Trophoblast cell (in vitro differentiated cells and primary cell): Measurements from ENCODE around the gene TTC39A.

Experiments used
- DNase-seq, 2 donors: peaks; one replicate each; pipeline ENCODE4 v3.0.0-alpha.2; 2016
- H2AFZ ChIP-seq: 2 replicates; pipeline ENCODE4 v1.6.1; 2013; ENCODE audit warnings: low read length, moderate library complexity, mild to moderate bottlenecking; ENCODE audit not compliant: insufficient read depth, poor library complexity
- H2AK5ac ChIP-seq: 2 replicates; pipeline ENCODE4 v1.6.1; 2013; ENCODE audit warnings: mild to moderate bottlenecking, low read length
- H2BK120ac ChIP-seq: 2 replicates; pipeline ENCODE4 v1.6.1; 2013; ENCODE audit warnings: low read length, mild to moderate bottlenecking, moderate library complexity; ENCODE audit not compliant: insufficient read depth, poor library complexity
- H2BK12ac ChIP-seq: 2 replicates; pipeline ENCODE4 v1.6.1; 2013; ENCODE audit warnings: mild to moderate bottlenecking, low read length, moderate library complexity
- H2BK5ac ChIP-seq: 2 replicates; pipeline ENCODE4 v1.6.1; 2013; ENCODE audit warnings: low read length, low read depth, moderate library complexity, mild to moderate bottlenecking; ENCODE audit not compliant: poor library complexity
- H3K14ac ChIP-seq: 2 replicates; pipeline ENCODE4 v1.6.1; 2013; ENCODE audit warnings: mild to moderate bottlenecking, low read length
- H3K18ac ChIP-seq: 2 replicates; pipeline ENCODE4 v1.6.1; 2013; ENCODE audit warnings: mild to moderate bottlenecking, low read length
- H3K23ac ChIP-seq: 2 replicates; pipeline ENCODE4 v1.6.1; 2013; ENCODE audit warnings: low read length
- H3K27ac ChIP-seq: 2 replicates; pipeline ENCODE4 v1.5.1; 2013; ENCODE audit warnings: low read depth, mild to moderate bottlenecking, inconsistent platforms, low read length, moderate library complexity
- H3K27me3 ChIP-seq: 2 replicates; pipeline ENCODE4 v1.6.1; 2013; ENCODE audit warnings: inconsistent platforms, mild to moderate bottlenecking, low read length, moderate library complexity; ENCODE audit not compliant: insufficient read depth
- H3K36me3 ChIP-seq, 2 experiments: 1 replicate in 1 of 2; 2 replicates in 1 of 2; pipeline ENCODE4 v1.6.1; 2013; ENCODE audit warnings: low read length in 2 of 2, mild to moderate bottlenecking in 2 of 2, moderate library complexity in 1 of 2; ENCODE audit not compliant: insufficient read depth in 2 of 2, control insufficient read depth in 1 of 2
- H3K4ac ChIP-seq: 2 replicates; pipeline ENCODE4 v1.6.1; 2013; ENCODE audit warnings: low read depth, mild to moderate bottlenecking, low read length, moderate library complexity
- H3K4me1 ChIP-seq, 2 experiments: 1 replicate in 1 of 2; 2 replicates in 1 of 2; pipeline ENCODE4 v1.6.1; 2013; ENCODE audit warnings: low read length in 2 of 2, mild to moderate bottlenecking in 2 of 2, moderate library complexity in 1 of 2; ENCODE audit not compliant: insufficient read depth in 2 of 2, control insufficient read depth in 1 of 2
- H3K4me2 ChIP-seq: 2 replicates; pipeline ENCODE4 v1.6.1; 2013; ENCODE audit warnings: inconsistent platforms, mild to moderate bottlenecking, low read length, moderate library complexity
- H3K4me3 ChIP-seq: 2 replicates; pipeline ENCODE4 v1.5.1; 2013; ENCODE audit warnings: mild to moderate bottlenecking, low read depth, low read length, inconsistent platforms
- H3K79me1 ChIP-seq: one replicate; pipeline ENCODE4 v1.6.1; 2013; ENCODE audit warnings: low read length
- H3K79me2 ChIP-seq: 2 replicates; pipeline ENCODE4 v1.6.1; 2013; ENCODE audit warnings: low read length, mild to moderate bottlenecking; ENCODE audit not compliant: control insufficient read depth, insufficient read depth, poor library complexity
- H3K9ac ChIP-seq: 2 replicates; pipeline ENCODE4 v1.6.1; 2013; ENCODE audit warnings: mild to moderate bottlenecking, low read length
- H3K9me3 ChIP-seq: 2 replicates; pipeline ENCODE4 v1.6.1; 2013; ENCODE audit warnings: low read depth, mild to moderate bottlenecking, control low read depth, inconsistent platforms, low read length; ENCODE audit not compliant: insufficient read depth
- H4K12ac ChIP-seq: 2 replicates; pipeline ENCODE4 v1.6.1; 2013; ENCODE audit warnings: low read depth, mild to moderate bottlenecking, low read length, moderate library complexity
- H4K8ac ChIP-seq: 2 replicates; pipeline ENCODE4 v1.6.1; 2013; ENCODE audit warnings: low read depth, mild to moderate bottlenecking, low read length, moderate library complexity
- H4K91ac ChIP-seq: one replicate; pipeline ENCODE4 v1.6.1; 2013; ENCODE audit warnings: low read depth, mild to moderate bottlenecking, low read length, moderate library complexity
- WGBS: extraction: QIAGEN DNeasy Blood & Tissue Kit; methylation state at CpG from one replicate; pipeline ENCODE4 v1.1.7; 2013; ENCODE audit warnings: missing lambda C conversion rate; ENCODE audit not compliant: insufficient read length, insufficient coverage; ENCODE audit errors: extremely low coverage; 5-methylcytosine and 5-hydroxymethylcytosine counted together

The TTC39A gene

GRCh38 chr1:51369171-51369570 is 38.8 kb upstream of the TTC39A start:
- Histone ChIP-seq H4K8ac (no peak overlapping the region), H3K23ac (no peak overlapping the region), H3K9ac (no peak overlapping the region), H2BK120ac (no peak overlapping the region), H4K91ac (no peak overlapping the region), H3K79me1 (no peaks in the 10 kb centered on the region), H2BK5ac (no peak overlapping the region), H2AK5ac (no peak overlapping the region), H3K14ac (no peak overlapping the region), H3K4me2 (no peak overlapping the region), H3K4me3 (no peak overlapping the region), H2AFZ (no peak overlapping the region), H3K36me3 (peaks cover 11 to 19% of the 10 kb centered on the region in 2 experiments), H3K79me2 (no peaks in the 10 kb centered on the region), H3K27me3 (no peaks in the 10 kb centered on the region), H3K18ac (no peak overlapping the region), H3K9me3 (no peaks in the 10 kb centered on the region), H2BK12ac (no peak overlapping the region), H3K27ac (no peak overlapping the region), H4K12ac (no peak overlapping the region), H3K4ac (no peak overlapping the region), H3K4me1 (no peaks in the 10 kb centered on the region)
- no CpG with 5 or more reads among the region's 4 CpGs for WGBS
- peak; percentile 58 to 78 for DNase-seq

DNA sequence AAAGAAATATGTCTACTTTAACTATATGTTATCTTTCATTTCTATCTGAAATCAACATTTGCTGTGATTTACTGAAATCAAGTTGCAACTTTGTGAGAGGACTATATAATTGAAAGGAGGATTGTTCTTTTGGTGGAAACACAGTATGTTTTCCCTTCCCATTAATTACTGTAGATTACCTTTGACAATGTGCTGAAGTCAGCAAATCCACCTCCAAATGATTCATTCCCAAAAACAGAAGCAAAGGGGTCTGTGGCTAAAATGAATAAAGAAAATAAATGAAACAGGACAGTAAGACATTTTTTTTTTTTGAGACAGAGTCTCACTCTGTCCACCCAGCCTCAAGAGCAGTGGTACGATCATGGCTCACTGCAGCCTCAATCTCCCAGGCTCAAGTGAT is 35.4 kb upstream of the TTC39A start:
- Histone ChIP-seq H2AK5ac (no peak overlapping the region), H3K79me2 (no peaks in the 10 kb centered on the region), H4K8ac (no peak overlapping the region), H3K79me1 (no peaks in the 10 kb centered on the region), H2BK12ac (no peak overlapping the region), H4K91ac (no peak overlapping the region), H2AFZ (no peak overlapping the region), H3K4ac (no peak overlapping the region), H3K23ac (no peak overlapping the region), H3K9me3 (no peaks in the 10 kb centered on the region), H2BK5ac (no peak overlapping the region), H3K4me2 (no peak overlapping the region), H3K4me3 (no peak overlapping the region), H3K27me3 (no peaks in the 10 kb centered on the region), H4K12ac (no peak overlapping the region), H3K14ac (no peak overlapping the region), H3K27ac (no peak overlapping the region), H3K4me1 (no peaks in the 10 kb centered on the region), H3K36me3 (peaks cover 10 to 12% of the 10 kb centered on the region in 2 experiments), H2BK120ac (no peak overlapping the region), H3K18ac (no peak overlapping the region), H3K9ac (no peak overlapping the region)
- DNase-seq: no peak
- WGBS: no CpG with 5 or more reads among the region's 1 CpG

DNA sequence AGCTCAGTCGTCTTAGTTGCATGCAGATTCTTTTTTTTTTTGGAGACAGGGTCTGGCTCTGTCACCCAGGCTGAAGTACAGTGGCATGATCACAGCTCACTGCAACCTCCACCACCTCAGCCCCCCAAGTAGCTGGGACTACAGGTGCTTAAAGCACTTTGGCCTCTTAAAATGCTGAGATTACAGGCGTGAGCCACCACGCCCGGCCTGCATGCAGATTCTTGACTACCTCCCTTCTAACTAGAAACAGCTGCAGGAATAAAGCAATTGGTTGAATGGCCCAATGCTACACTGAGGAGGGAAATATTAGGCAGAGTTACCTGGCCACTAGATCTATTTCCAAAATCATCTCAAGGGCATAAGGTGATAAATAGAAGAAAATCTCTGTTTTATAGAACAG is 29.5 kb upstream of the TTC39A start:
- no peak overlapping the region for H3K9ac ChIP-seq
- no peaks in the 10 kb centered on the region for H3K79me2 ChIP-seq
- no peak overlapping the region for H4K91ac ChIP-seq
- H3K4me3 ChIP-seq: no peak overlapping the region
- H2BK12ac ChIP-seq: no peak overlapping the region
- peaks cover 11 to 15% of the 10 kb centered on the region in 2 experiments for H3K36me3 ChIP-seq
- no peak overlapping the region for H4K12ac ChIP-seq
- H2AFZ ChIP-seq: no peak overlapping the region
- no peak overlapping the region for H3K18ac ChIP-seq
- H3K79me1 ChIP-seq: no peaks in the 10 kb centered on the region
- H3K27me3 ChIP-seq: no peaks in the 10 kb centered on the region
- H4K8ac ChIP-seq: no peak overlapping the region
- DNase-seq: no peak
- no peak overlapping the region for H2BK5ac ChIP-seq
- no peaks in the 10 kb centered on the region for H3K9me3 ChIP-seq
- no peaks in the 10 kb centered on the region for H3K4me1 ChIP-seq
- no CpG with 5 or more reads among the region's 4 CpGs for WGBS
- H3K23ac ChIP-seq: no peak overlapping the region
- H2BK120ac ChIP-seq: no peak overlapping the region
- H2AK5ac ChIP-seq: no peak overlapping the region
- no peak overlapping the region for H3K4me2 ChIP-seq
- H3K14ac ChIP-seq: no peak overlapping the region
- no peak overlapping the region for H3K27ac ChIP-seq
- no peak overlapping the region for H3K4ac ChIP-seq

DNA sequence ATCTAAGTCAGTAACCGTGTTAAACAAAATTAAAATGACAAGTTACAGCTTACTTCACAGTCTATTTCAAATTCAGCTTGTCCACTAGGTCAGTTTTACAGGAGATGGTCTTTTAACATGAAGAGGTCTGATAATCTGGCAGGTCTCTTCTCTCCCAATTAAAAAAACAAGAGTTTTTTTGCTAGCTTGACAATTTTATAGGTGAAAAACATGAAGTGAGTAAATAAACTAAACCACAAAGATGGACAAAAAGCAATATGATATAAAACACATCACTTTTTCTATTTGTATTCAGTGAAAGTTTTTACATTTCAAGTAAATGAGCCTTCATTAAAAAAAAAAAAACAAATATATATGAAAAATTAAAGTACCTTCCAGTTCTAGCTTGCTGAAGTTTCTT is 25.0 kb upstream of the TTC39A start:
- Histone ChIP-seq H4K12ac (no peak overlapping the region), H3K36me3 (peaks cover 8 to 12% of the 10 kb centered on the region in 2 experiments), H4K8ac (no peak overlapping the region), H3K27me3 (no peaks in the 10 kb centered on the region), H4K91ac (no peak overlapping the region), H3K27ac (no peak overlapping the region), H3K79me1 (no peaks in the 10 kb centered on the region), H3K79me2 (no peaks in the 10 kb centered on the region), H3K23ac (no peak overlapping the region), H3K4me3 (no peak overlapping the region), H3K4me1 (no peaks in the 10 kb centered on the region), H2BK120ac (no peak overlapping the region), H2AFZ (no peak overlapping the region), H3K4ac (no peak overlapping the region), H2AK5ac (no peak overlapping the region), H3K9ac (no peak overlapping the region), H2BK5ac (no peak overlapping the region), H2BK12ac (no peak overlapping the region), H3K14ac (no peak overlapping the region), H3K4me2 (no peak overlapping the region), H3K18ac (no peak overlapping the region), H3K9me3 (no peaks in the 10 kb centered on the region)
- WGBS: no CpG with 5 or more reads among the region's 1 CpG
- DNase-seq: no peak
